ENCODE data around the gene CD79A.

The CD79A gene

DNA sequence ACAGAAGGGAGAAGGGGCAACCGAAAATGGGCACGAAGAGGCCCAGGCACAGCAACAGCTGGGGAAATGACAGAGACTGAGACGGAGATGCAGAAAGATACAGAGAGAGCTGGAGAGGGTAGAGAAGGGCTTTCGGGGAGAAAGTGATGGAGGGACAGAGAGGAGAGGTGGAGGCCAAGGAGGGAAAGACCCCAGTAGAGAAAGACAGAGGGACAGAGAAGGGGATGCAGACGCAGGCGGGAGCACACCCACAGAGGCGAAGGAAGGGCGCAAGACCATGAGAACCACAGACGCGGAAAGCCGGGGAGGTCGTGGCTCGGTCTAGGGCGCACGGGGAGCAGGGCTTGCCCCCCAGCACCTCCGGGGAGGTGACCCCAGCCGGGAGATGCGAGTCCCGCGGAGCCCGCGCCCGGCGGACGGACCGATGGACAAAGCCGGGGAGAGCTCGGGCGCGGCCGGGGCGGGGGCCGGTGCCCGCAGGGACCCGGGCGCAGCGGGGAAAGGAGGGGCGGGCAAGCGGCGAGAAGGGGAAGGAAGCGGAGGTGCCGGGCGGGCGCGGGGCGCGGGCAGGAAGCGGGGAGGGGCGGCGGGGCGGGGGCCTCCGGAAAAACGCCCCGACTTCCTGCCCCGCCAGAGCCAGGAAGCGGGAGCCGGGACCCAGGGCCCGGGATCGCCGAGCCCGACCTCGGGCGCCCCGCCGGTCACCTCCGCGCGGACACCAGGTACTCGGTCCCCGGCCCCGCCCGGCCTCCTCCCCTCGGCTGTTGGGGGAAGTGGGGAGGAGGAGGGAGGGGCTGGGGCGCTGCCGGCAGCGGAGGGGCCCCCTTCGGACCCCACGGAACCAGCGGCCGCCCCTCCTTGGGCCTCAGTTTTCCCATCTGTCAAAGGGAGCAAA lies 5.7 kb downstream of the CD79A start, which contains the start of gene ARHGEF1:
Gene ARHGEF1, plus strand, starts transcription at position 617 of the 895 bp plus-strand sequence. CDS start 4,899 bp downstream, outside the sequence.
- DNase-seq (ENCODE audit: low read depth, low spot score), result no peak

DNA sequence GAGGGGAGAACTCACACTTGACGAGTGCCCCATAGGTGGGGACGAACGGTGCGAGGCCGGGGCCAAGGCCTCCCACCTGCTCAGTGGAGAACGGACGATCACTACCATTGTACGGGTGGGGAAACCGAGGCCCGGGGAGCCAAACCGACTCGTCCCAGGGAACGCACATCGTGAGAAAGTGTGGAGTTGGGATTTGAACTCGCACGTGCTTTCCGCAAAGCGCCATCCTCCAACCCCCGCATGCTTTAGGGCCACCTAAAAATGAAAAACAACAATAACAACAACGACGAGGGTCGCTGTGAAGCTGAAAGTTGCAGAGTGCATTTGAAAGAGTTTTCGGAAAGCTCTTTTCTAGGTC lies 6.4 kb downstream of the CD79A start:
- peak overlapping the region; percentile 98 for H3K4me3 ChIP-seq (ENCODE audit: low read length)
- no peak for DNase-seq (ENCODE audit: low read depth, low spot score)

More for the DNA sequence above, 5.7 kb downstream of the CD79A start, which contains the start of gene ARHGEF1:
- H3K4me3 ChIP-seq (ENCODE audit: low read length), result peak within 1 kb of the TSS; percentile 98

DNA sequence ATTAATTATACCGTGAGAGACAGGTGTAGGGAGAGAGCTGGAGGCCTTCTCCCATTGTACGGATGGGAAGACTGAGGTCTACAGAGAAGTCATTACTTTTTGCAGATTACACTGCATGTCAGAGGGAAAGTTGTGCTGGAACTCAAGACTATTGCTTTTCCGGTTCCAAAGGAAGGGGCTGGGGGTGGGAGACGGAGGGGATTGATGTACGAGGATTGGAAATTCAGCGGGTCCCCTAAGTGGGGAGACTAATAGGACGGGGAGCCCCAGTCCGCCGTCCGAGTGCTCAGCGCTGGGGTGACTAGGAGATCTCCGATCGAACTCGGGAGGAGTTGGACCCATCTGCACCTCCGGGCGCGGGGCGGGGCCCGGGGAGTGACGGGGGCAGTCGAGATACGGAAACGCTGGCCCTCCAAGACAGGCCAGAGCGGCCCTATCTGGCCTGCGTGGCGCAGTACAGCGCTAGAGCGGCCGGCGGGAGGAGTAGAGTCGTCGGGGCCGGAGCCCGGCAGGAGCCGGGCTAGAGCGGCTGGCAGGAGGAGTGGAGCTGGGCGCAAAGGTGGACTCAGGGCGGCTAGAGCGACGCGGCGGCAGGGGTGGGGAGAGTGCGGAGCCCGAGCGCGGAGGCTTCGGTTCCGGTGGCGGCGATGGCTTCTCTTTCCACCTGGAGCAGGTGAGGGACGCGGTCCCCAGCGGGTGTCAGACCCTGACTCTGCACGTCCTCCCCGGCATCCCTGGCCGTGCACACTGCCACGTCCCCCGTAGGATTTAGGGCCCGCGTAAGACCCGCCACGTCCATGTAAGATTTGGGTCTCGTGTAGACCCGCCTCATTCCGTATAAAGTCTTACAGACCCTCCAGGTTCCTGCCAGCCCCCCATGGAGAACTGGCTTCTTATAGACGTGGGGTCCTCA lies 7.0 kb downstream of the CD79A start:
- DNase-seq (ENCODE audit: low read depth, low spot score), result no peak
- H3K4me3 ChIP-seq (ENCODE audit: low read length), result peak overlapping the region; percentile 98

DNA sequence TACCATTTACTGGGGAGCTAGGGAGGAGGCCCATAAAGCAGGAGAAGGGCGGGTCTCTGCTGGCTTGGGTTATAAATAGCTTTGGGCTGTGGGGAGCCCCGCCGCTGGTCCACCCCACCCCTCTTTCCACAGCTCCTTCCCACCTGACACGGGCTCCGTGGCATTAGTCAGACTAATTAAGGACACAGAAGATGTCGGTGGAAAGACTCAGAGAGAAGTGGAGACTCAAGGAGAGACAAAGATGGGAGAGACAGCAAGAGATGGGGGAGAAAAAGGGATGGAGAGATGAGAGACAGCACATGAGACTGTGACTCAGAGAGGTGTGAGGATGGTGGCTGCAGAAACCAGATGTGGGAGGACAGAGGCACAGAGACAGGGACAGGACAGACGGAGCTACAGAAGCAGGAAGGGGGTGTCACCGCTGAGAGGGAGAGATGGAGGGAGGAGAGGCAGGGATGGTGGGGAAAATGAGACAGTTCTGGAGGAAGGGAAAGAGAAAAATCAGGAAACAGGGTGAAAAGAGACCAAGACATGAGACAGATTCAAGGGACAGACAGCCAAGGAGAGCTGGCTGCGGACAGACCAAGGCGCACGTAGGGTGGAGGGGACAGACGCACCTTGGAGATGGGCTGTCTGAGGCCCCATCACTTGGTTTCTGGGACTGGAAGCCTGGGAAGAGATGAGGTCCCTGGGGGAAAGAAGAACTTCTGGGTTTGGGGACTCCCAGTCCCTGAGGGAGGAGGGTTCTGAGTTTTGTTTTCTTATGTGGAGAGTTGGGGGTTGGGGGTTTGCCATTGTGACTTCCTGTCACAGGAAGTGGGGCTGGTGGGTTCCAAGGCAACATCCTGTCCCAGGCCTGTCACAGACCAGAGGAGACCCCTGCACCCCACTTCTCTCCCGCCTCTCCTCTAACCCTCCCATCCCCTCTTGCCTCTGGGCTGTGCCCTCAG lies 10.0 kb downstream of the CD79A start:
- DNase-seq (ENCODE audit: low read depth, low spot score), result peak; percentile 91

DNA sequence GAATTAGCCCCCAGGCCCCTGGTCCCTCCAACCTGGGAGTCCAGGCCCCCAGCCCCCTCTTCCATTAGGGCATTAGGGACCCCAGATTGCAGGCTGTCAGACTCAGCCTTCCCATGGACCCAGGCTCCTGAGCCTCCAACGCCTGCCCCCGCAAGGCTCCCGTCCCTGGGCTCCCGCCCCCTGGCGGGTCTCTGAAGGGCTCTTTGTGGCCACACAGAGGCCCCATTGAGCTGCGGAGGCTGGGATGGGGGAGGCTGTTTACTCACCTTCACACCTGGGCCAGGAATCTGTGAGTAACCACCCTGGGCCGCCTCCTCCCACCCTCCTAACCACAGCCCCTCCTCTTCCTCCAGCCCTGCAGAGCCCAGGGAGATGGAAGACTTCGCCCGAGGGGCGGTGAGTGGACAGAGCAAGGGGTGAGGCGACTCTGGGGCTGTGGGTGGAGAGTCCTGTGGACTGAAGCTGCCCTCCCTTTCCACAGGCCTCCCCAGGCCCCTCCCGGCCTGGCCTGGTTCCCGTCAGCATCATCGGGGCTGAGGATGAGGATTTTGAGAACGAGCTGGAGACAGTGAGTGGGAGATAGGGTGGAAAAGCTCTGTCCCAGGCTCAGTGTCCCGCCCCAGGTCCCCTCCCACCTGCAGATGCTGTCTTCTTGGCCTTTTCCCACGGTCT lies 10.8 kb downstream of the CD79A start:
- DNase-seq (ENCODE audit: low read depth, low spot score), result peak; percentile 79
- H3K4me3 ChIP-seq (ENCODE audit: low read length), result peak overlapping the region; percentile 60

More for the DNA sequence above, 10.0 kb downstream of the CD79A start:
- H3K4me3 ChIP-seq (ENCODE audit: low read length), result peak overlapping the region; percentile 60

DNA sequence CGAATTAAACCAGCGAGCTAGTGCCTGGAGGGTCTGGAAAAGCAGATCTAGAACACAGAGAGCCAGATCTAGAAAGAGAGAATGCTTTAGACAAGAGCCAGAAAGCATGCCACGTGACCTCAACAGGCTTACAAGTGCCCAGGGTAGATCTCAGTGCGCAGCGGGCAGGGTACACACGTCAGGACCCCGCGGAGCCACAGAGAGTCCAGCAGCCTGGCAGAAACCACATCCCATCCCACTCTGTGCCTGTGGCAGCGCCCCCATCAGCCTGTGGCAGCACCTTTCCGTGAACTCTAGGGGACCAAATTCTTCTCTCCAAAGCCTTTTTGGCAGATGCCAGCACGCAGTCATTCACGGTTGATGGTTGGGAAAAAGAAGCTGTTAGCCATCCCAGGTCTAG lies 11.8 kb downstream of the CD79A start:
- DNase-seq (ENCODE audit: low read depth, low spot score), result no peak

DNA sequence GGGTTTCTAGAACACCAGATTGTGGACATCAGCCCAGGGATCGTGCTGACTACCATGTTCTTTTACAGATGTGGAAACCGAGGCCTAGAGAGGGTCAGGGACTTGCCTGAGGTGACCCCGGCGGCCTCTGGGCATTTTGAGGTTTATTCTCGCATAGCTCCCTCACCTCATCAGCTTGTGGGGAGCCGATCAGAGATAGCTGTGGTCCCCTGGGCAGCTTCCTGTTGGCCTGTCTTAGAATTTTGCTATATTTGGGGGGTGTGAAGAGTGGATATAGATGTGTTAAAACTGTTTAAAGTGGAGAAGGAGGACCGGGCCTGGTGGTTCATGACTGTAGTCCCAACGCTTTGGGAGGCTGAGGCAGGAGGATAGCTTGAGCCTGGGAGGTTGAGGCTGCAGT lies 12.8 kb downstream of the CD79A start:
- no peak for DNase-seq (ENCODE audit: low read depth, low spot score)
- no peak overlapping the region for H3K4me3 ChIP-seq (ENCODE audit: low read length)

More for the DNA sequence above, 11.8 kb downstream of the CD79A start:
- no peak overlapping the region for H3K4me3 ChIP-seq (ENCODE audit: low read length)

DNA sequence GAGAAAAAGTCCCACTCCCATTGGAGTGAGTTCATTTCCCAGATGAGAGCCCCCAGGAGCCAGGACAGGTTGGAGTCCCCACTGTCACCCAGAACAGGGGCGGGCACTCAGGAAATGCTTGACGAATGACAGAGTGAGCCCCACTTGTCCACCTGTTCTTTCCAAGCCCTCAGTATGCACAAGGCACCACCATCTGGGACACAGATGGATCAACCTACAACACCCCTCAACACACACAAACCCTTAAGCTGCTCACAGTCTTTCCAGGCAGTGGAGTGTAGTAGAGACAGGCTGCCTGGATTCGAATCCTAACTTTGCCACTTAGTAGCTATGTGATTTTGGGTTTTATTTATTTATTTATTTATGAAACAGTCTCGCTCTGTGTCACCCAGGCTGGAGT lies 13.9 kb downstream of the CD79A start:
- DNase-seq (ENCODE audit: low read depth, low spot score), result no peak
- H3K4me3 ChIP-seq (ENCODE audit: low read length), result no peak overlapping the region

DNA sequence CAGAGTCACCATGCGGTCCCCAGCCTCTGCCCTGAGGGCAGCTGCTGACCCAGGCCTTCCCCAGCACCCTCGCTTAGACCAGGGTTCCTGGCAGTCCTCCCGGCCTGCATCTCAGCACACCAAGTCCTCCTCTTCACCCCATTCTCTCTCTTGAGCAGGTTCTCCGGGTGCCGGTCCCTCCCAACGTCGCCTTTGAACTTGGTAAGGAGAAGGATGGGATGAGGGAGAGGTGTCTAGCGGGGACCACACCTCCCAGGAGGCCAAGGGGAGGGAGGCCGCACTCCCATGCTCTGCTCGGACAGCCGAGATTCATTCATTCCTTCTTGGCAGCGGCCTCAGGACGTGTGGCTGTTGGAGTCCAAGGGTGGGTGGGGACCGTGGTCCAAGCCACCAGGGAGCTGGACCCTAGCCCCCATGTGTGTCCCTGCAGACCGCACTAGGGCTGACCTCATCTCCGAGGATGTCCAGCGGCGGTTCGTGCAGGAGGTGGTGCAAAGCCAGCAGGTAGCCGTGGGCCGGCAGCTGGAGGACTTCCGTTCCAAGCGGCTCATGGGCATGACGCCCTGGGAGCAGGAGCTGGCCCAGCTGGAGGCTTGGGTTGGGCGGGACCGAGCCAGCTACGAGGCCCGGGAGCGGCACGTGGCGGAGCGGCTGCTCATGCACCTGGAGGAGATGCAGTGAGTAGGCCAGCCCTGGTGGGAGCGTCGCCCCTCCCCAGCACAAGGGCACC lies 15.3 kb downstream of the CD79A start:
- H3K4me3 ChIP-seq (ENCODE audit: low read length), result no peak overlapping the region

DNA sequence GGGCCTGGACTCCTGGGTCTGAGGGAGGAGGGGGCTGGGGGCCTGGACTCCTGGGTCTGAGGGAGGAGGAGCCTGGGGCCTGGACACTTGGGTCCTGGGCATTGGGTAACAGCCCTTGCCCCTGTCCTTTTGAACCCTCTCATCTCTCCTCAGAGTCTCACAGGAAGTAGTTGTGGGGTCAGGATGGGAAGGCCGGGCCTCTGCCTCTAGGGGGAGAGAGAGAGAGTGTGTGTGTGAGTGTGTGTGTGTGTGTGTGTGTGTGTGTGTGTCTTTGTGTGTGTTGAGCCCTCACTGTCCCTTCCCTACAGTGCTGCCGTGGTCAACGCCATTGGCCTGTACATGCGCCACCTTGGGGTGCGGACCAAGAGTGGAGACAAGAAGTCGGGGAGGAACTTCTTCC lies 16.8 kb downstream of the CD79A start:
- H3K4me3 ChIP-seq (ENCODE audit: low read length), result no peak overlapping the region
- DNase-seq (ENCODE audit: low read depth, low spot score), result peak; percentile 48

More for the DNA sequence above, 15.3 kb downstream of the CD79A start:
- DNase-seq (ENCODE audit: low read depth, low spot score), result no peak

DNA sequence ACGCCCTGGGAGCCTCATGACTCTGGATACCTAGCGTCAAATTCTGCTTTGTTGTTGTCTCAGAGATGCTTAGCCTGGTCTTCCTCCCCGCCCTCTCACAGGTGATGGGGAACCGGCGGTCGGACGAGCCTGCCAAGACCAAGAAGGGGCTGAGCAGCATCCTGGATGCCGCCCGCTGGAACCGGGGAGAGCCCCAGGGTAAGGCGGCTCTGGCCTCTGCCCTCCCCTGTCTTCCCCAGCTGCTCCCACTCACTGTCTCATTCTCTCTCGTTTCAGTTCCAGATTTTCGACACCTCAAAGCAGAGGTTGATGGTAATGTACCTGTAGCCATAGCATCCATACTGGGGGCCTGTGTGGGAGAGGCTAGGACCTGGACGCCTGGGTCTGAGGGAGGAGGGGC lies 17.3 kb downstream of the CD79A start:
- H3K4me3 ChIP-seq (ENCODE audit: low read length), result no peak overlapping the region
- no peak for DNase-seq (ENCODE audit: low read depth, low spot score)

DNA sequence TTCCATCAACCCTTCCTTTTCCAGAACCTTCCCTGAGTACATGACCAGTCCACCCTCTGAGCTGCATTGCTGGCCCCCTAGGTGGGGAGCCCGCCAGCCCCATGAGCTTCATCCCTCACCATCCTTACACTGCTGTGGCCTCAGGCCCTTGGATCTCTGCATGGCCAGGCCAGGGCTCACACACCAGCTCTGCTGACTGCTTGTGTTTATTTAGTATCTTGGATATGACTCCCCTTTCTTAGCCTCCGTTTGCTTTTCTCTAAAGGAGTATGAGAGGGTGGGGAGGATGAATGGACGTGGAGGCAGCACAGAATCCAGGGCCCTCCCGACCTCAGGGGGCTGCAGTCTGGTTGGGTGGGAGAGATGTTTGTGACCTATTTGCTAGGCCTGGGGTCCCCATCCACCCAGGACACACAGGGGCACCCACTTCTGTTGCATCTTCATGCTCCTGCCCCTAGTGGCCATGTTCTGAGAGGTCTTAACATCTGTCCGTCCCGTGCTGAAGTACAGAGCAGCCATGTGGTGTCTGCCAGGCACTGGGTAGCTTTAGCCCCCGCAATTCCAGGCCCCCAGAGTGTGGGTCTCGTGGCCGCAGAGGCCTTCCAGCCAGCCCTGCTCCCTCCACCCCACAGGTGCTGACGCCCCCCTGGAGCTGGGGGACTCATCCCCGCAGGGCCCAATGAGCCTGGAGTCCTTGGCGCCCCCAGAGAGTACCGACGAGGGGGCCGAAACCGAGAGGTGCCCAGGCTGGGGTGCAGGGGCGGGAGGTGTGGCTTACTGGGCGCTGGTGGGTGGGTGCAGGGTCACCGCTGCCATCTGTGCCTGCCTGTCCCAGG lies 18.9 kb downstream of the CD79A start:
- no peak for DNase-seq (ENCODE audit: low read depth, low spot score)
- H3K4me3 ChIP-seq (ENCODE audit: low read length), result no peak overlapping the region

DNA sequence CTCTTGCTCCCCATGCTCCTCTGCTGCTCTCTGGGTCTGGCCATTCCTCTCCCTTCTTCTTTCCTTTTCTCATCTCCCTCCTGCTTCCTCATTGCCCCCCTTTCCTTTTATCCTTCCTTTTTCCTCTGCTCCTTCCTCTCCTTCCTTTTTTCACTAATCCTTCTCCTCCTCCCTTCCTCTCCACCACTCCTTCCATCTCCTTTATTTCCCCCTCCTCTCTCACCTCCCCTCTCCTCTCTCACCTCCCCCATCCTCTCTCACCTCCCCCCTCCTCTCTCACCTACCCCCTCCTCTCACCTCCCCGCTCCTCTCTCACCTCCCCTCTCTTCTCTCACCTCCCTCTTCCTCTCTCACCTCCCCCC lies 19.5 kb downstream of the CD79A start:
- DNase-seq (ENCODE audit: low read depth, low spot score), result no peak
- no peak overlapping the region for H3K4me3 ChIP-seq (ENCODE audit: low read length)

DNA sequence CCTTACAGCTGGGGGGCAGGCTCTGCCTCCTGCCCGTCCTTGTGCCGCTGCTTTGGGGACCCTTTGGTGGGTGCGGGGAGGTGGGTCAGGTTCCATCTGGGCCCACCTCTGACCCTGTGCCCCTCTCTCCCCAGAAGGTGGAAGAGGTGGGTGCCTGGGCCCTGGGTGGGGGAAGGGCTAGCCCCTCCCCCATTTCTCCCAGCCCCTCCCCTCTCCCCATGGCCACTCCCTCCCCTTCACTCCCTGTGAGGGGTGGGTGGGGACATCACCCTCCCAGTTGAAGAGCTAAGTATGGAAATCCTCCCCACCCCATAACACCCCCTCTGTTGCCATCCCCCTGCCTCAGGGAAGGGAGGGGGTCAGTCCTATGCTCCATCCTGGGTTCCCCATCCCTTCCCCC lies 20.1 kb downstream of the CD79A start:
- no peak overlapping the region for H3K4me3 ChIP-seq (ENCODE audit: low read length)
- DNase-seq (ENCODE audit: low read depth, low spot score), result no peak

DNA sequence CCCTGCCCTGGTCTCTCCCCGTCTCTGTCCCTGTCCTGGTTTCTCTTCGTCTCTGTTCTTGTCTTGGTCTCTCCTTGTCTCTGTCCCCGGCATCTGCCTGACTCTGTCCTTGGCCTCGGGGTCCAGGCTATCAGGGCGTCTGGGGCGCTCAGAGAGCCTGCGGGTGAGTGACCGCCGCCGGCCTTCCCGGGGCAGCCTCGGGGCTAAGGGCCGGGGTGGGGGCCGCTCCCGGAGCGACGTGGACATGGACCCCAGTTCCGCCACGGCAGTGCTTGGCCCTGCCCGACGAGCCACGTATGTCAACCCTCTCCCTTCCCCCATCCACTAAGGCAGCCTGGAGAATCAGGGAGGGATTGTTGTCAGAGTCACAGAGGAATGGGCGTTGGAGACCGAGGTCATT lies 20.7 kb downstream of the CD79A start:
- DNase-seq (ENCODE audit: low read depth, low spot score), result no peak
- H3K4me3 ChIP-seq (ENCODE audit: low read length), result no peak overlapping the region

DNA sequence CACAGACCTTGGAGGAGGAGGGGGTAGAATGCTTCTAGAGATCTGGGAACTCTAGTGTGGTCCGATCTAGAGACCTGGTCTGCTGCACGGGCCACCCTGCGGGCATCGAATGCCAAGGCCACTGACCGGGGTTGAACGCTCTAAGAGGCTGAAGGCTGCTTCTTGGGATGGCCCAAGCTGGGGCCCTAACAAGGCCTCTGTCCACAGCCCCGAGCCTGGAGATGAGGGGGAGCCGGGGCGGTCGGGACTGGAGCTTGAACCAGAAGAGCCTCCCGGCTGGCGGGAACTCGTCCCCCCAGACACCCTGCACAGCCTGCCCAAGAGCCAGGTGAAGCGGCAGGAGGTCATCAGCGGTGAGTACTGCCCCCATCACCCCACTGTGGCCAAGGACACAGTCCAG lies 21.2 kb downstream of the CD79A start:
- H3K4me3 ChIP-seq (ENCODE audit: low read length), result no peak overlapping the region
- DNase-seq (ENCODE audit: low read depth, low spot score), result no peak
